Measurements from ENCODE around the gene MLPH. TPM values are rescaled to one million over a fixed set of nuclear protein-coding genes. Genes with fewer than 3 reads are reported as not detected.

The MLPH gene
- total RNA-seq, 2 experiments from 2014 or later, result not detected

- Mint-ChIP-seq H3K4me1 (ENCODE audit: low read depth) (peaks cover 4% of the 10 kb centered on the region), H3K9me3 (no peaks in the 10 kb centered on the region), H3K4me3 (no peak overlapping the region), H3K36me3 (ENCODE audit: low read depth) (no peaks in the 10 kb centered on the region), H3K27me3 (peaks cover 32% of the 10 kb centered on the region), H3K27ac (no peak overlapping the region)
- ChIA-PET CTCF (interaction anchor here (0.7 to 2.5 kb wide), 2 partner anchors 9 to 33 kb away, joined by 3 to 9 read pairs; no protein-coding TSS in a partner anchor), POLR2A (no interaction called here)
- intact Hi-C loops (cut with micrococcal nuclease), result loop anchor here (5.0 kb wide), 1 partner anchor 327 kb away; no protein-coding TSS in a partner anchor
- DNase-seq, result no peak
- no peak for TF ChIP-seq CTCF (IDR thresholded peaks at IDR 0.05)
- no peak for ATAC-seq
These were observed 7.3 kb upstream of the MLPH start for GRCh38 chr2:237479747-237480146.

DNA sequence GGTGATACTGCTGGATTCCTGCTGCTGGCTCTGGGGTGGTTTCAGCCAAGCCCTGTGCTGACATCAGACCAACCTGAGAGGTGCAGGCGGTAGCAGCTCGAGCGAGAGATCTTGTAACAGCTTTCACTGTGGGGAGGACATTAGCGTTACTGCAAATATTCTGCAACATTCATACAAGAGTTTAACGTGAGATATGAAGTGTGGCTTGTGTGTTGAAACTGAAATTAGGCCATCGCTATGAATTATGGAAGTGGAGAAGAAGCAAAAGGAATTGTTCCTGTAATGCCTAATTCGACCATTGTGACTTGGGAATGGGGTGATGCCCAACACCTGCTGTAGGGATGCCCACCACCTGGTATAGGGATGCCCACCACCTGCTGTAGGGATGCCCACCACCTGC, 6.5 kb upstream of the MLPH start:
- H3K4me1 Mint-ChIP-seq (ENCODE audit: low read depth), result peaks cover 4% of the 10 kb centered on the region
- no peaks in the 10 kb centered on the region for H3K9me3 Mint-ChIP-seq
- ChIA-PET CTCF (interaction anchor here (1.5 to 2.5 kb wide), 2 partner anchors 9 to 12 kb away, joined by 3 to 9 read pairs; no protein-coding TSS in a partner anchor), POLR2A (no interaction called here)
- no peak for TF ChIP-seq CTCF (IDR thresholded peaks at IDR 0.05)
- no peak overlapping the region for H3K27ac Mint-ChIP-seq
- H3K36me3 Mint-ChIP-seq (ENCODE audit: low read depth), result no peaks in the 10 kb centered on the region
- intact Hi-C loops (cut with micrococcal nuclease), result no loop called here
- no peak for ATAC-seq
- no peak for DNase-seq
- H3K4me3 Mint-ChIP-seq, result no peak overlapping the region
- H3K27me3 Mint-ChIP-seq, result peaks cover 36% of the 10 kb centered on the region

- ChIA-PET POLR2A (interaction anchor here (1.1 kb wide), 1 partner anchor 18 kb away, joined by 3 read pairs; no protein-coding TSS in a partner anchor), CTCF (interaction anchor here (1.4 to 2.5 kb wide), 5 partner anchors 10 to 91 kb away, joined by 3 to 9 read pairs (median 7); no protein-coding TSS in a partner anchor)
- Mint-ChIP-seq H3K27me3 (peaks cover 37% of the 10 kb centered on the region), H3K27ac (no peak overlapping the region), H3K4me1 (ENCODE audit: low read depth) (peaks cover 1% of the 10 kb centered on the region), H3K9me3 (no peaks in the 10 kb centered on the region), H3K36me3 (ENCODE audit: low read depth) (no peaks in the 10 kb centered on the region), H3K4me3 (no peak overlapping the region)
- DNase-seq, result no peak
- intact Hi-C loops (cut with micrococcal nuclease), result no loop called here
- no peak for TF ChIP-seq CTCF (IDR thresholded peaks at IDR 0.05)
- no peak for ATAC-seq
These were observed 6.0 kb upstream of the MLPH start for GRCh38 chr2:237480988-237481525.

DNA sequence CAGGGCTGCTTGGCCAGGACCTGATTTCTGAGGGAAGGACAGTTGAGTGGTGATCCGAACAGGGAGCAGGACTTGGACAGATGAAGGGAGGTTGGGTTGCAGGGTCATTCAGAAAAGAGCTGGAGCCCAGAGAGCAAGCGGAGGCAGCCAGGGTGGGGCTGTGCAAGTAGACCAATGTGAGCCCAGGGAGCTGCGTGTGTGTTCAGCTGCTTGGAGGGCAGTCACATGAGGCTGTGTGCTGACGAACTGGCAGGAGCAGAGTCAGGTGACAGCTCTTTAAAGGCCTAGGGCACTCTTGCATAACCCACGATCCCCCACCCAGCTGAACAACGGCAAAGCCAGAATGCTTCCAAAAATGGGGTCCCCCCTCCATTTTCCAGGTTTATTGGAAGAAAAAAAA, 4.6 kb upstream of the MLPH start:
- TF ChIP-seq CTCF (IDR thresholded peaks at IDR 0.05), result no peak

GRCh38 chr2:237483018-237483731, 3.9 kb upstream of the MLPH start:
- ATAC-seq, result no peak
- Mint-ChIP-seq H3K4me1 (ENCODE audit: low read depth) (no peaks in the 10 kb centered on the region), H3K27me3 (peaks cover 37% of the 10 kb centered on the region), H3K36me3 (ENCODE audit: low read depth) (no peaks in the 10 kb centered on the region), H3K27ac (no peak overlapping the region), H3K4me3 (no peak overlapping the region), H3K9me3 (no peaks in the 10 kb centered on the region)
- ChIA-PET CTCF (interaction anchor here (1.8 to 2.5 kb wide), 3 partner anchors 8 to 62 kb away, joined by 7 to 8 read pairs (median 8); no protein-coding TSS in a partner anchor), POLR2A (interaction anchor here (0.7 kb wide), 1 partner anchor 22 kb away, joined by 3 read pairs; no protein-coding TSS in a partner anchor)
- no peak for TF ChIP-seq CTCF (IDR thresholded peaks at IDR 0.05)
- intact Hi-C loops (cut with micrococcal nuclease), result no loop called here
- DNase-seq, result no peak

More for the DNA sequence above, 4.6 kb upstream of the MLPH start:
- no peaks in the 10 kb centered on the region for H3K36me3 Mint-ChIP-seq (ENCODE audit: low read depth)
- ChIA-PET POLR2A (interaction anchor here (0.7 kb wide), 1 partner anchor 21 kb away, joined by 3 read pairs; no protein-coding TSS in a partner anchor), CTCF (interaction anchor here (1.4 to 2.5 kb wide), 3 partner anchors 30 to 89 kb away, joined by 6 to 8 read pairs (median 7); no protein-coding TSS in a partner anchor)
- H3K27me3 Mint-ChIP-seq, result peaks cover 36% of the 10 kb centered on the region
- H3K4me1 Mint-ChIP-seq (ENCODE audit: low read depth), result no peaks in the 10 kb centered on the region
- DNase-seq (no peak), ATAC-seq (no peak)
- no peak overlapping the region for H3K27ac Mint-ChIP-seq
- H3K4me3 Mint-ChIP-seq, result no peak overlapping the region
- intact Hi-C loops (cut with micrococcal nuclease), result no loop called here
- H3K9me3 Mint-ChIP-seq, result no peaks in the 10 kb centered on the region

Measured in activated CD8-positive, alpha-beta T cell treated with anti-CD3 and anti-CD28 coated beads for 36 hours (primary cell).